Activated CD8-positive, alpha-beta memory T cell treated with anti-CD3 and anti-CD28 coated beads for 24 hours (primary cell): ENCODE results near the gene CHPT1.
"Not testable (repeated sequence)": the region's sequence is repeated elsewhere in the genome, so short reads cannot be mapped to it uniquely, and the experiment has no call there.

Experiments
- DNase-seq: peaks from one replicate; pipeline ENCODE4 v3.0.0-alpha.2; 2020

CHPT1 gene

DNA sequence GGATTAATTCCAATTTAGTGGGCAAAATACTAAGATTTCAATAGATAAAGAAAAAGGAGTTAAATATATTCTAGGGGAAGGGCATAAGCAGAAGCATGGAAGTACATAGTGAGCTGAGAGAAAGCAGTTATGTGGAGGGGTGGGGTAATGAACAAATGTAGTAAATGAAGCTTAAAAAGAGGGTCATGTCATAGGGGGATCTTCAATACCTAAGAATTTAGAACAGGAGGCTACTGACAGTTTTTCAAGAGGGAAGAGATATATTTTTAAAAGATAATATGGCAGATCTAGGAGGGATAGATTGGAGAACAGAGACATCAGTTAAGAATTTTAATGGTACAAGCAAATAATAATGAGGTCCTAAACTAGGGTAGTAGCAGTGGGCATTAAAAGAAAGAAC is 32.4 kb downstream of the CHPT1 start:
- no peak for DNase-seq

DNA sequence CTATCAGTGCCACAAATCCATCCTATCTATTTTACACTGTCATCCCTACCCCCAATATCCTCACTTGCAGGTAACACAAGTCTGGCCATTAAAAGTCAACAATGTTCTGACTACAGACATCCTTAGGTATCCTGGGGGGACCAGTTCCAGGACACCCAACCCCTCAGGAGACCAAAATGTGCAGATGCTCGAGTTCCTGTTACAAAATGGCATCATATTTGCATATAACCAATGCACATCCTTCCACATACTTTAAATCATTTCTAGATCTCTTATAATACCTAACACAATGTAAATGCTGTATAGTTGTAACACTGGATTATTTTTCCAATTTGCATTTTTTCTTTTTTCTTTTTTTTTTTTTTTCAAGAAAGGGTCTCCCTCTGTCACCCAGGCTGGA is 34.9 kb downstream of the CHPT1 start:
- no peak for DNase-seq

GRCh38 chr12:101733166-101733565 is 35.7 kb downstream of the CHPT1 start:
- no peak for DNase-seq

GRCh38 chr12:101734482-101734881 is 37.0 kb downstream of the CHPT1 start:
- DNase-seq = not testable (repeated sequence)

DNA sequence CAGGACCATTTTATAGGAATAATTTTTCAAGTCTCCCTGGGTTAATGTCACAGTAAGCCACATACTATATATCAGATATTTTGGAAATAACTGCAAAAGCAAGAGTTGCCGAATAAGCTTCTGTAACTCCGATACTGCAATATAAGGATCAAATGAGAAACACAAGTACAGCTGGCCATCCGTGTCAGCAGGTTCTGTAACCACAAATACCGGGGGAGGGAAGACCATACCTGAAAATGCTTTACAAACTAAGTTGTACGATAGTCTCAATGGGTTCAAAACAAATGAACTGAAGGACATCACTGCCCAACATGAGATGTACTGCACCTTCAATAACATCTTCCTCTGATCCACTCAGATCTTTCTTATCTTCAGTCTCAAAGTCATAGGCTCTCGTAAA is 40.0 kb downstream of the CHPT1 start:
- no peak for DNase-seq

DNA sequence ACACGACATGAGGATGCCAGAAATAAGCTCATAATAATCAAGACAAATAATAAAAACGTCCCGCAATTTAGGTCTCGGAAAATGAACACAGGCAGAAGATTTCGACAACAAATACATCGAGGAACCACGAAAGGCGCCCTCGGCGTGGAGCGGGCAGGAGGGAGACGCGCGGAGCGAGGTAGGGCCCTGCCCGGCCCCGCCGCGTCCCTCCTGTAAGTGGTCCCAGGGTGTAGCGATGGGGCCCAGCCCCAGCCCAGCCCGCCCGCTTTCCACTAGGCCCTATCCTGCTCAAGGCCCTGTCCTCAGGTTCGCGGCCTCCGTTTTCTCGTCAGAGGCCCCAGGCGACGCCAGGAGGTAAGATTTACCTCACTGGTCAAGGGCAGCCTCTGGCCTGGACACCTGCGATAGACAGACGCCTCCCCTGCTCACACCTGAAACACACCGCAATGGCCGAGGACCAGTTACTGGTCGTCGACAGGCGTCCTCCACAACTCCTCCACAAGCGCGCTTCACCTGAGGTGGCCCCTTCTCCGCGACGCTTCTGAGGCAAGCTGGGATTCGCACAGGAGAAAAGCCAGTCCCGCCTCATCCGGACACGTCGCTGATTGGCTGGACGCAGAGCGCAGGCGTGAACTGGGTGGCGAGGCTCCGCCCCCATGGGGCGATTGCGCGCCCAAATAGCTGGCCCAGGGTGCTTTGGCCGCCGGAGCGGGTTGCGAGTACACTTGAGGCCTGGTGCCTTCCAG is 41.7 kb downstream of the CHPT1 start, which contains the start of gene SYCP3:
Gene SYCP3 (minus strand): TSS at position 543 of the 746 bp plus-strand sequence. CDS start 1,527 bp downstream, outside the sequence.
- no peak for DNase-seq

GRCh38 chr12:101740566-101740965 is 43.1 kb downstream of the CHPT1 start:
- no peak for DNase-seq

DNA sequence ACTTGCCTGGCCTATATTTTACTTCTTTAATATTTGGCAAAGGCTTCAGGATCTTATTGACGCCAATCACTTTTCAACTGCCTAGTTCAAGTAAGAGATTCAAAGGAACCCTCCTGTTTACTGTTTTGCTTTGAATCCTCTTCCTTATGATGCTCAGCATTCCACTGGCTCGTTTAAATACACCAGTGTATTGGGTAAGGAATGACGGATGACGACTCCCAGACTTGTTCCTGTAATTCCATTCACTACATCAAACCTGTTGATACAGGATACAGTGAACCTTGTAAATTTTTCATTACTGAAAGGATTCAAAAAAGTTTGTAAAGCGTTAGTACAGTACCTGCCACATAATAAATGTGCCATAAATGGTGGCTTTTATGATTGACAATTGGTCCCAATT is 43.5 kb downstream of the CHPT1 start:
- DNase-seq = no peak

- DNase-seq = no peak
Measured at GRCh38 chr12:101743242-101743641, 45.8 kb downstream of the CHPT1 start.

GRCh38 chr12:101743724-101744472 is 46.5 kb downstream of the CHPT1 start:
- DNase-seq = no peak

DNA sequence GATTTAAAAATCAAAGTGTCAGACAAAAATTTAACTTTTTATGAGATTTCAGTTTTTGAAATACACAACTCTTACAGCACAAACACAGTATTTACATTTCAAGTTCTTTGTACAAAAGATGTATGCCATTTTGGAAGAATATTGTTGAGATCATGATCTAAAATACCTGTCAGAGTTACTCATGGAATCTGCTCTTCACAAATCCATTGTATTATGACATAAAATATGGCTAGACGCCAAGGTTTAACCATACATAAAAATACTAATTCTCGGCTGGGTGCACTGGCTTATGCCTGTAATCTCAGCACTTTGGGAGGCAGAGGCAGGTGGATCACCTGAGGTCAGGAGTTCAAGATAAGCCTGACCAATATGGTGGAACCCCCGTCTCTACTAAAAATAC is 48.0 kb downstream of the CHPT1 start:
- no peak for DNase-seq

- no peak for DNase-seq
Measured at GRCh38 chr12:101746196-101746595, 48.8 kb downstream of the CHPT1 start.

DNA sequence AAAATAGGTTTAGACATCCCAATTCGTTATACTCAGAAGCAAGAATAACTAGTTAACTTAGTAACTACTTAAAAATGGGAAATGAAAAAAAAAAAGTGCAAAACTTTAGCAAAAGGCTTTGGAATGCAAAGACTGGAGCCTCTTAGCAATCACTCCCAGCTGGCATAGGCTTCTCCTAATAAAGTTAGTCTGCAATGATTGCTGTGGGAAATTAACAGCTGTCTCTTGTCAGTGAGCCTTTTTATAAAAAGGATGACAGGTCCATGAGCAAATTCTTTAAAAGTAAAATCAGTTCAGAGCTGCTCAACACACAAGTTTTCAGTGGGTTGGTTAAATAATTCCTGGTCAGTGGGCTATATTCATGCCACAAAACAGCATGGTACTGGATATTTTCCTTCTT is 49.2 kb downstream of the CHPT1 start:
- no peak for DNase-seq

DNA sequence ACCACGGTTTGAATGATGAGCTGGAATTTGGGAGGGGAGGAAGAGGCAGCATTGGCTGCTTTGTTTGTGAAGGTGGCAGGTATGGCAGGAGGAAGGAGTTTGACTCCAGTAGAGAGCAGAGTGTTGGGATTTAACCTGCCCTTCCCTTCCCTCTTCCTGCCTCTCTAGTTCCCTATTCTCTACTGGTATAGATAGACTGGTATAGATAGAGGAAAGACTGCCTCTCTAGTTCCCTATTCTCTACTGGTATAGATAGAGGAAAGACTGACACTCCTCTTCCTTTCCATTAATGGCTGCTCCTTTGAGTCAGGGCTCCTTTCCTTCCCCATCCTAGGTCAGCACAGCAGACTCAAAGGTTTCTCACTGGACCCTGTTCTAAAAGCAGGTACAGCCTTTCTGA is 50.3 kb downstream of the CHPT1 start:
- DNase-seq = no peak

GRCh38 chr12:101748907-101749306 is 51.5 kb downstream of the CHPT1 start:
- no peak for DNase-seq

- DNase-seq = no peak
Measured at GRCh38 chr12:101749657-101750056, 52.2 kb downstream of the CHPT1 start.

DNA sequence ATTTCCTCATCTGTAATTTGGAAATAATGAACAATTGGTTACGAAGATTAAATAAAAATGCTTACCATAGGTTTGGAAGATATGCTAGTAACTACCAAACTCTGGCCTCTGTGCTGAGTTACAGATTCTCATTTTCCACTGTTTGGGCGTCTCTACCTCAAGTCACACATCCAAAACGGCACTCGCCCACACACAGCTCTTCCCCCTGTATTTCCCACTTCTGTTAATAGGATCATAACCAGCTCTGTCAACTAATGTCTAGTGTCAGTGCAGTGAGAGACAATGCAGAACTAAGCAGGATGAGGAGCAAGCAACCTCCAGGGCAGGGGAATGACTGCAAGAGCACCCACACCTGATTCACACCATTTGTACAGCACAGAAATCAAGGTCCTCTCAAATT is 52.7 kb downstream of the CHPT1 start:
- no peak for DNase-seq

- DNase-seq = no peak
Measured at GRCh38 chr12:101759396-101760047, 62.1 kb downstream of the CHPT1 start.

DNA sequence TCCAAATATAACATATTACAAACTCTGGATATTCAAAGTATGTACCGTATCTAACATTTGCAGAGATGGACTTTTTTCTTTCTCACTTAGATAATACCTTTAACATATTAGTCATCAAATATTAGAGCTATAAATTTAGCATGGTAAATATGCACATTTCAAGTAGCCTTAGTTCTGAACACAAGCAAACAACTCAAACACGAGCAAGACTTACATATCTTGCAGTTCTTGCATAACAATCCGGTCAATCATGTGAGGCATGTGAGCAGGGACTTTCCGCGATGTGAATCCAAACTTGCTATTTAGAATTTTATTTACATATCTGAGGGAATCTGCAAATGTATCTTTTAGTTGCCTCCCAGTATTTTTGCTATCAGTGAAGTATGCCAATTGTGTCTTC is 63.9 kb downstream of the CHPT1 start:
- DNase-seq = no peak

- no peak for DNase-seq
Measured at GRCh38 chr12:101761781-101762180, 64.3 kb downstream of the CHPT1 start.

- DNase-seq = no peak
Measured at GRCh38 chr12:101763246-101763931, 65.9 kb downstream of the CHPT1 start.

- DNase-seq = no peak
Measured at GRCh38 chr12:101764051-101764792, 66.8 kb downstream of the CHPT1 start.

DNA sequence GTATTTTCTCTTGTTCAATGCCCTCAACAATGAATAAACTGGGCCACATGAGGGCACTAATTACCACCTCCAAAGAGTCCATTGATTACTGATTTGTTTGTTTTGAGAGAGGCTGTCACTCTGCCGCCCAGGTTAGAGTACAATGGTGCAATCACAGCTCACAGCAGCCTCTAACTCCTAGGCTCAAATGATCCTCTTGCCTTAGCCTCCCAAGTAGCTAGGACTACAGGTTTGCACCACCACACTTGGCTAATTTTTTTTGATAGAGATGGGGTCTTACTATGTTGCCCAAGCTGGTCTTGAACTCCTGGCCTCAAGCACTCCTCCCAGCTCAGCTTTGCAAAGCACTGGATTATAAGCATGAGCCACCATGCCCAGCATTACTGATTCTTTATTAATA is 70.1 kb downstream of the CHPT1 start:
- no peak for DNase-seq
